ENCODE data around the gene CCNF.

The CCNF gene

DNA sequence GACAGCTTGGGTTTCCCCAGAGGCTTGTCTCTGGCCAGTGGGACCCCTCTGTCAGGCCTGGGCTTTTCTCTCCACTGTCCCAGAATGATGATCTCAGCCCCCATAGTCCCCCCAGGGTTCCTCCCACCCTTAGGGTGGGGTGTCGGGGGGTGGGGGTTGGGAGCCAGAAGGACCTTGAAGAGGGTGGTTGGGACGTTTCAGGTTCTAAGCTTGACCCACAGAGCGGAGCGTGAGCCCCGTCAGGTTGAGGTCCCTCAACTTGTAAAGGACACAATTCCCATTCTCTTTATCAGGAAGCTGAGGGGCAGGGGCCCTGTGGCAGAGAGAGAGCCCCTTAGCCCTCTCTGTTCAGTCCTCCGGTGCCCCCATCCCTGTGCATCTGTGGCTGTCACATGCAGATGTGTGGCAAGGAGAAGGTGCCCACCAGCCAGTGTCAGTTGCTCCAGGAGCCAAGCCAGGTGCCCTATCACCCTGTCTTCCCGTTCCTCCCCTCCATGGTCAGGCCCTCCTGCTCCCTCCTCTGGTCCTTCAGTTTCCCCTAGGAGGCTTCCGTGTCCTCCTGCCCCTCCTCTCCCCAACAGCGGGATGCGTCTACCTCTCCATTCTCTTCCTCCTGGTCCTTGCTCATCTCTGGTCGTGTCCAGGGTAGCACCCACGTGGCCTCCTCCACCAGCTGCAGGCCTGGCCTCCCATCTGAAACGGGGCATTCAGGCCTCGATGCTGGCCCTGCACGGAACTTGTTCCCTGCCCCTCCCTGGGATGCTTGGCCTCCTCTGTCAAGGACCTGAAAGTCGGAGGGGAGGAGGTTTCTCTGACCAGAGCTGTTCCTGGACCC lies 40.4 kb downstream of the CCNF start:
- H4K20me1 ChIP-seq: peaks cover 19% of the 10 kb centered on the region
- H3K36me3 ChIP-seq: no peaks in the 10 kb centered on the region
- peak overlapping the region; percentile 98 for H3K4me3 ChIP-seq
- TF ChIP-seq Cebpa-rat (IDR thresholded peaks at IDR 0.05): no peak
- H3K4me1 ChIP-seq: peaks cover 79% of the 10 kb centered on the region
- H3K4me2 ChIP-seq: peak overlapping the region; percentile 99
- H3K27me3 ChIP-seq: no peaks in the 10 kb centered on the region
- H3K27ac ChIP-seq: peak overlapping the region; percentile 94
- H3K9me3 ChIP-seq: no peaks in the 10 kb centered on the region
- H3K9ac ChIP-seq: peak overlapping the region; percentile 82

DNA sequence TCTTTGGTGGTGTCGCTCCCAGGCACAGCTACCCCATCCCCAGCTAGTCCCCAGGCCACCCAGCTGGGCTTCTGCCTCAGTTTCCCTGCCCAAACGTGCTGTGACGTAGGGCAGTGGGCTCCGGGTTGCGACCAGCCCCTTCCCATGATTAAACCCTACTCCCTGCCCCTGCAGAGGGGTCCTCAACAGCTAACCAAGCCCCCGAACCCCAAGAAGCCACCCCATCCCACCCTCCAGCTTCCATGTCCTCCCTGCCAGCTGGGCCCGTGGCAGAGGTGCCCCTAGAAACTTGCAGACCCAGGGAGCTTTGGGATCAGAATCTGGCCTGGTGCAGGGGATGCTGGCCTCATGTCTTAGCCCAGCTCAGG lies 41.0 kb downstream of the CCNF start:
- Histone ChIP-seq H3K27ac (peak overlapping the region; percentile 94), H3K9ac (peak overlapping the region; percentile 82), H3K4me2 (peak overlapping the region; percentile 99), H3K9me3 (no peaks in the 10 kb centered on the region), H3K36me3 (no peaks in the 10 kb centered on the region), H3K4me1 (peaks cover 76% of the 10 kb centered on the region), H4K20me1 (peaks cover 19% of the 10 kb centered on the region), H3K4me3 (peak overlapping the region; percentile 98), H3K27me3 (no peaks in the 10 kb centered on the region)
- no peak for TF ChIP-seq Cebpa-rat (IDR thresholded peaks at IDR 0.05)

DNA sequence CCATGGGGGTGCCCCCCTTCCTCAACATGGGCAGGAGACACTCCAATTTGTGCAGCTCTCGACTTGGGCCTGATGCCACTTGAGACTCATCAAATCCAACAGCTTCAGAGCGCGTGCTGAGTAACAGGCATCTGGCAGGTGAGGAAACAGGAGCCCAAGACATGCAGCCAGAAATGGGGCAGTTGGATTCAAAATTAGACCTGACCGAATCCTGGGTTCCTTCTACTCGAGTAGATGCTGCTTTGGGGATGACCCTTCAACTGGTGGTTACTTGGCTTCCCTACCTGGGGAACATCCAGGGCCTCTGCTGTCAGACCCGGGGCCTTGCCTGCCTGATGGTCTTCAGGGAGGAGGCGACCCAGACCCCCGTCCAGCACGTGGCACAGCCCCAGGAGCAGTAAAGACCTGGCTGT lies 41.4 kb downstream of the CCNF start:
- Histone ChIP-seq H3K9me3 (no peaks in the 10 kb centered on the region), H3K4me1 (peaks cover 76% of the 10 kb centered on the region), H4K20me1 (peaks cover 23% of the 10 kb centered on the region), H3K9ac (peak overlapping the region; percentile 82), H3K27ac (peak overlapping the region; percentile 94), H3K4me3 (peak overlapping the region; percentile 98), H3K36me3 (no peaks in the 10 kb centered on the region), H3K4me2 (peak overlapping the region; percentile 99), H3K27me3 (no peaks in the 10 kb centered on the region)
- TF ChIP-seq Cebpa-rat (IDR thresholded peaks at IDR 0.05): no peak

DNA sequence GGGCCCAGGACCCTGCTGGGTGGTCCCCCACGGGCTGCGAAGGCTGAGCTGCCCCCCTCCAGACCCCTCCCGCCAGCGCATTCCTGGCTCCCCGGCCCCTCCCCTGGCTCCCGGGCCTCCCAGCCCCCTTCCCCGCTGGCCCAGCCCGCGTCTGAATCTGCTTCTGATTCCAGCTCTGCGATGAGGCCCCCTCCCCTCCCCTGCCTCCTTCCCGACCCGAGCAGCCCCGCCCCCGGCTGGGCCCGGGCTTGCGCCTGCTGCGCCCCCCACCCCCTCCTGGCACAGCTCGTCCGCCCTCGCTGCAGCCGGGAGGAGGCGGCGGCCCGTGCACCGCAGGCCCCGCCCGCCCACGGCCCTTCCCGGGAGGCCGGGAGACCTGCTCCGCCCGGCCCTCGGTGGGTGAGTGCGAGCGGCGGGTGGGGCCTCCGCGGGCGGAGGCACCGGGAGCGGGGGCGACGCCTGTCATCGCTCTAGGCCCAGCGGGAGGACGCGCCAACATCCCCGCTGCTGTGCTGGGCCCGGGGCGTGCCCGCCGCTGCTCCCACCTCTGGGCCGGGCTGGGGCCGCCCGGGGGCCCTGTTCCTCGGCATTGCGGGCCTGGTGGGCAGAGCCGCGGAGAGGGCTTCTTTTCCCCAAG lies 41.9 kb downstream of the CCNF start, which contains the start of gene NTN3:
TSS of gene NTN3 (plus strand) at position 282 of the 637 bp plus-strand sequence. CDS start 405 bp downstream, outside the sequence.
- no peak for TF ChIP-seq Cebpa-rat (IDR thresholded peaks at IDR 0.05)
- H3K4me3 ChIP-seq: peak within 1 kb of the TSS; percentile 98
- peak within 1 kb of the TSS; percentile 94 for H3K27ac ChIP-seq
- peak within 1 kb of the TSS; percentile 99 for H3K4me2 ChIP-seq
- H3K27me3 ChIP-seq: no peaks in the 10 kb centered on the region
- H3K9me3 ChIP-seq: no peaks in the 10 kb centered on the region
- H3K9ac ChIP-seq: peak within 1 kb of the TSS; percentile 82
- H3K4me1 ChIP-seq: peaks cover 76% of the 10 kb centered on the region
- no peaks in the 10 kb centered on the region for H3K36me3 ChIP-seq
- H4K20me1 ChIP-seq: peaks cover 29% of the 10 kb centered on the region

DNA sequence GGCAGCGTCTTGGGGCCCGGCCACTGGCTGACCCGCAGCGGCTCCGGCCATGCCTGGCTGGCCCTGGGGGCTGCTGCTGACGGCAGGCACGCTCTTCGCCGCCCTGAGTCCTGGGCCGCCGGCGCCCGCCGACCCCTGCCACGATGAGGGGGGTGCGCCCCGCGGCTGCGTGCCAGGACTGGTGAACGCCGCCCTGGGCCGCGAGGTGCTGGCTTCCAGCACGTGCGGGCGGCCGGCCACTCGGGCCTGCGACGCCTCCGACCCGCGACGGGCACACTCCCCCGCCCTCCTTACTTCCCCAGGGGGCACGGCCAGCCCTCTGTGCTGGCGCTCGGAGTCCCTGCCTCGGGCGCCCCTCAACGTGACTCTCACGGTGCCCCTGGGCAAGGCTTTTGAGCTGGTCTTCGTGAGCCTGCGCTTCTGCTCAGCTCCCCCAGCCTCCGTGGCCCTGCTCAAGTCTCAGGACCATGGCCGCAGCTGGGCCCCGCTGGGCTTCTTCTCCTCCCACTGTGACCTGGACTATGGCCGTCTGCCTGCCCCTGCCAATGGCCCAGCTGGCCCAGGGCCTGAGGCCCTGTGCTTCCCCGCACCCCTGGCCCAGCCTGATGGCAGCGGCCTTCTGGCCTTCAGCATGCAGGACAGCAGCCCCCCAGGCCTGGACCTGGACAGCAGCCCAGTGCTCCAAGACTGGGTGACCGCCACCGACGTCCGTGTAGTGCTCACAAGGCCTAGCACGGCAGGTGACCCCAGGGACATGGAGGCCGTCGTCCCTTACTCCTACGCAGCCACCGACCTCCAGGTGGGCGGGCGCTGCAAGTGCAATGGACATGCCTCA lies 42.6 kb downstream of the CCNF start:
- peak overlapping the region; percentile 98 for H3K4me3 ChIP-seq
- peak overlapping the region; percentile 82 for H3K9ac ChIP-seq
- H3K4me2 ChIP-seq: peak overlapping the region; percentile 99
- no peaks in the 10 kb centered on the region for H3K9me3 ChIP-seq
- H3K4me1 ChIP-seq: peaks cover 76% of the 10 kb centered on the region
- peaks cover 32% of the 10 kb centered on the region for H4K20me1 ChIP-seq
- H3K27me3 ChIP-seq: no peaks in the 10 kb centered on the region
- no peaks in the 10 kb centered on the region for H3K36me3 ChIP-seq
- peak overlapping the region; percentile 94 for H3K27ac ChIP-seq
- TF ChIP-seq Cebpa-rat (IDR thresholded peaks at IDR 0.05): no peak

DNA sequence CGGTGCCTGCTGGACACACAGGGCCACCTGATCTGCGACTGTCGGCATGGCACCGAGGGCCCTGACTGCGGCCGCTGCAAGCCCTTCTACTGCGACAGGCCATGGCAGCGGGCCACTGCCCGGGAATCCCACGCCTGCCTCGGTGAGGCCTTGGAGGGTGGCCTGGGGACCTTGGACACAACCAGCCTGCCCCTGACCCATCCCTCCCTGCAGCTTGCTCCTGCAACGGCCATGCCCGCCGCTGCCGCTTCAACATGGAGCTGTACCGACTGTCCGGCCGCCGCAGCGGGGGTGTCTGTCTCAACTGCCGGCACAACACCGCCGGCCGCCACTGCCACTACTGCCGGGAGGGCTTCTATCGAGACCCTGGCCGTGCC lies 43.2 kb downstream of the CCNF start:
- no peaks in the 10 kb centered on the region; the same call in 1 of the 2 replicates for H3K36me3 ChIP-seq
- H4K20me1 ChIP-seq: peaks cover 35% of the 10 kb centered on the region
- H3K4me3 ChIP-seq: peak overlapping the region; percentile 98; the same call in 1 of the 2 replicates
- H3K27ac ChIP-seq: peak overlapping the region; percentile 94; the same call in 1 of the 2 replicates
- H3K4me1 ChIP-seq: peaks cover 76% of the 10 kb centered on the region
- H3K9ac ChIP-seq: peak overlapping the region; percentile 98; the same call in 1 of the 2 replicates
- no peaks in the 10 kb centered on the region for H3K9me3 ChIP-seq
- H3K4me2 ChIP-seq: peak overlapping the region; percentile 99
- no peak for TF ChIP-seq Cebpa-rat (IDR thresholded peaks at IDR 0.05)
- no peaks in the 10 kb centered on the region for H3K27me3 ChIP-seq

DNA sequence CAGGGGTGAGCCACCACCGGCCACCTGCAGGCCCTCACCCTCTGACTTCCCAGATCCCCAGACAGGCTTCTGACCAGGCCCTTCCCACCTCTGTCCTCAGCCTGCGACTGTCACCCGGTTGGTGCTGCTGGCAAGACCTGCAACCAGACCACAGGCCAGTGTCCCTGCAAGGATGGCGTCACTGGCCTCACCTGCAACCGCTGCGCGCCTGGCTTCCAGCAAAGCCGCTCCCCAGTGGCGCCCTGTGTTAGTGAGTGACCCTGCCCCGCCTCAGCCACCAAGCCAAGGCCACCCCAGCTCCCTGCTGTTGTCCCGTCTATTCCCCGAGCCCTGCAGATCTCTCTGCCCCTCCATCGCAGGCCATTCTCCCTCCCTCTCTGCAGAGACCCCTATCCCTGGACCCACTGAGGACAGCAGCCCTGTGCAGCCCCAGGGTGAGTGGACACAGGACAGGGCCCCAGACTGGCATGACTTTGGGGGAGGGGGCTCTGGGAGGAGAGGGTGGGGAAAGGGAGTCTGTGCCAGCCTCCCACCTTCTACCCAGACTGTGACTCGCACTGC lies 43.7 kb downstream of the CCNF start:
- Histone ChIP-seq H3K4me2 (peak overlapping the region; percentile 99), H3K4me3 (peak overlapping the region; percentile 98), H3K36me3 (peaks cover 4% of the 10 kb centered on the region; the same call in 1 of the 2 replicates), H3K9ac (peak overlapping the region; percentile 98), H4K20me1 (peaks cover 40% of the 10 kb centered on the region), H3K9me3 (no peaks in the 10 kb centered on the region), H3K27me3 (no peaks in the 10 kb centered on the region), H3K27ac (peak overlapping the region; percentile 99), H3K4me1 (peaks cover 76% of the 10 kb centered on the region)
- no peak for TF ChIP-seq Cebpa-rat (IDR thresholded peaks at IDR 0.05)

DNA sequence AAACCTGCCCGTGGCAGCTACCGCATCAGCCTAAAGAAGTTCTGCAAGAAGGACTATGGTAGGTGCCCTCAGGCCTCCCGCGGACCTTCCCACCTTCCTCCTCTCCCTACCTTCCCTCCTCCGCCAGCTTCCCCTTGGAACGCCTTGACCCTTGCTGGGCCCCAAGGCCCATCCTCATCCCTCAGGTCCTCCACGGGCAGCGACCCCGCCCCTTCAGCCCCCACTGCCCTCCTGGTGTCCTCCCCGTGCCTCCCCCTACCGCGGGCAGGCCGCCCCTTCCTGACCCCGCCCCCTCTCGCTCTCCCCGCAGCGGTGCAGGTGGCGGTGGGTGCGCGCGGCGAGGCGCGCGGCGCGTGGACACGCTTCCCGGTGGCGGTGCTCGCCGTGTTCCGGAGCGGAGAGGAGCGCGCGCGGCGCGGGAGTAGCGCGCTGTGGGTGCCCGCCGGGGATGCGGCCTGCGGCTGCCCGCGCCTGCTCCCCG lies 44.2 kb downstream of the CCNF start:
- Histone ChIP-seq H3K9me3 (no peaks in the 10 kb centered on the region), H3K27ac (peak overlapping the region; percentile 99), H3K9ac (peak overlapping the region; percentile 98), H3K27me3 (no peaks in the 10 kb centered on the region), H3K4me2 (peak overlapping the region; percentile 99), H3K4me1 (peaks cover 75% of the 10 kb centered on the region), H3K4me3 (peak overlapping the region; percentile 98), H3K36me3 (peaks cover 9% of the 10 kb centered on the region), H4K20me1 (peaks cover 45% of the 10 kb centered on the region)
- TF ChIP-seq Cebpa-rat (IDR thresholded peaks at IDR 0.05): no peak
